CD4-positive, alpha-beta T cell treated with Interferon alpha-2 for 1 hour (primary cell): Measurements from ENCODE around the gene RNF38.

Source experiments
- DNase-seq, 2 donors: peaks; one replicate each; pipeline ENCODE4 v3.0.0-alpha.2; 2020 to 2022

Gene RNF38

GRCh38 chr9:36289836-36290435 lies 110.1 kb downstream of the RNF38 start:
- DNase-seq = no peak

GRCh38 chr9:36288070-36288469 lies 112.0 kb downstream of the RNF38 start:
- no peak for DNase-seq
